Measurements from ENCODE around the gene GRK2. TPM values are rescaled to one million over a fixed set of nuclear protein-coding genes. Genes with fewer than 3 reads are reported as not detected.

Gene GRK2
- polyA plus RNA-seq, 1 donor from 2014 or later = 47.3 TPM

Other genes starting within 250 kb of the GRK2 start
- 2.1 and 2.3 TPM in 2 replicates for gene SYT12, start 243.3 kb upstream of the GRK2 start, polyA plus RNA-seq
- 0.28 TPM in 1 of 2 replicates, not detected in the other for gene RHOD, start 209.6 kb upstream of the GRK2 start, polyA plus RNA-seq
- 10.3 and 12.4 TPM in 2 replicates for gene KDM2A, start 147.2 kb upstream of the GRK2 start, polyA plus RNA-seq
- 93.5 and 111 TPM in 2 replicates for gene ANKRD13D, start 22.8 kb downstream of the GRK2 start, polyA plus RNA-seq
- 0.89 and 1.4 TPM in 2 replicates for gene SSH3, start 37.1 kb downstream of the GRK2 start, polyA plus RNA-seq
- 6.0 and 6.8 TPM in 2 replicates for gene POLD4, start 87.1 kb downstream of the GRK2 start, polyA plus RNA-seq
- 0.34 TPM in 1 of 2 replicates, not detected in the other for gene CLCF1, start 107.1 kb downstream of the GRK2 start, polyA plus RNA-seq
- gene RAD9A, start 125.5 kb downstream of the GRK2 start, polyA plus RNA-seq = 59.6 and 76.2 TPM in 2 replicates
- gene PPP1CA, start 135.4 kb downstream of the GRK2 start, polyA plus RNA-seq = 102 and 106 TPM in 2 replicates
- not detected in 2 replicates for gene TBC1D10C, start 137.6 kb downstream of the GRK2 start, polyA plus RNA-seq
- not detected in 2 replicates for gene CARNS1, start 149.2 kb downstream of the GRK2 start, polyA plus RNA-seq
- 92.8 and 95.0 TPM in 2 replicates for gene RPS6KB2, start 162.0 kb downstream of the GRK2 start, polyA plus RNA-seq
- gene PTPRCAP, start 171.2 kb downstream of the GRK2 start, polyA plus RNA-seq = 1.7 and 3.4 TPM in 2 replicates
- 56.7 and 72.3 TPM in 2 replicates for gene CORO1B, start 177.0 kb downstream of the GRK2 start, polyA plus RNA-seq
- not detected in 2 replicates for gene GPR152, start 186.3 kb downstream of the GRK2 start, polyA plus RNA-seq
- not detected in 2 replicates for gene CABP4, start 188.9 kb downstream of the GRK2 start, polyA plus RNA-seq
- gene TMEM134, start 202.8 kb downstream of the GRK2 start, polyA plus RNA-seq = 50.3 and 61.9 TPM in 2 replicates
- gene AIP, start 216.6 kb downstream of the GRK2 start, polyA plus RNA-seq = 83.9 and 121 TPM in 2 replicates
- 25.8 and 37.2 TPM in 2 replicates for gene PITPNM1, start 238.9 kb downstream of the GRK2 start, polyA plus RNA-seq
- gene CDK2AP2, start 241.7 kb downstream of the GRK2 start, polyA plus RNA-seq = 18.1 and 22.4 TPM in 2 replicates

All from neural cell (in vitro differentiated cells).